Upper lobe of left lung (tissue), 6 donors: ENCODE data around the gene TMTC2. TPM values are rescaled to one million over a fixed set of nuclear protein-coding genes. Genes with fewer than 3 reads are reported as not detected.

Experiments used
- ATAC-seq, 2 donors: fragments of 200-7000 bp; cut with Tn5 transposase; one replicate each; pipeline ENCODE4 v1.9.1; 2022; ENCODE audit warnings: mild to moderate bottlenecking in 2 of 2, moderate library complexity in 2 of 2; ENCODE audit not compliant: low FRiP score in 2 of 2
- DNase-seq, 2 donors: peaks; one replicate each; pipeline ENCODE4 v3.0.0-alpha.2; 2019 to 2020
- H3K27ac ChIP-seq, 4 donors: fragments of 200-600 bp; sonication (generic); one replicate each; pipeline ENCODE4 v1.5.1; 2016 to 2019
- H3K27me3 ChIP-seq, 4 donors: fragments of 200-600 bp; sonication (generic); one replicate each; pipeline ENCODE4 v1.5.1; 2017 to 2019
- H3K36me3 ChIP-seq, 4 donors: fragments of 200-600 bp; sonication (generic); one replicate each; pipeline ENCODE4 v1.5.1; 2016 to 2019
- H3K4me1 ChIP-seq, 4 donors: fragments of 200-600 bp; sonication (generic); one replicate each; pipeline ENCODE4 v1.5.1; 2018 to 2019
- H3K4me3 ChIP-seq, 4 donors: fragments of 200-600 bp; sonication (generic); one replicate each; pipeline ENCODE4 v1.5.1; 2017 to 2019; ENCODE audit warnings: mild to moderate bottlenecking in 2 of 4, moderate library complexity in 1 of 4
- H3K9me3 ChIP-seq, 4 donors: fragments of 200-600 bp; sonication (generic); one replicate each; pipeline ENCODE4 v1.5.1; 2018 to 2019
- CTCF ChIP-seq, 6 experiments: fragments of 450-650 bp in 4 of 6; fragments of 200-600 bp in 2 of 6; sonication (generic) in 2 of 6; IDR thresholded peaks; one replicate each; pipeline ENCODE4 v1.5.1; 2016 to 2019; ENCODE audit warnings: antibody characterized with exemption in 6 of 6
- EP300 ChIP-seq, 4 donors: sonication (generic); formaldehyde crosslinking; IDR thresholded peaks; one replicate each; pipeline ENCODE4 v1.5.1; 2017; ENCODE audit warnings: antibody characterized with exemption in 4 of 4, control low read depth in 2 of 4
- POLR2A ChIP-seq, 4 donors: fragments of 450-650 bp; IDR thresholded peaks; one replicate each; pipeline ENCODE4 v1.5.1; 2016 to 2017; ENCODE audit warnings: antibody characterized with exemption in 4 of 4, mild to moderate bottlenecking in 2 of 4
- POLR2AphosphoS5 ChIP-seq, 2 donors: sonication (generic); formaldehyde crosslinking; IDR thresholded peaks; one replicate each; pipeline ENCODE4 v1.5.1; 2017; ENCODE audit warnings: antibody characterized with exemption in 2 of 2
- WGBS, 2 donors: methylation state at CpG; one replicate each; pipeline ENCODE4 v1.1.5; 2017 to 2018; 5-methylcytosine and 5-hydroxymethylcytosine counted together
- total RNA-seq, 6 donors: library from RNA; depleted of rRNA in 4 of 6; stranded (reverse); fragments of >200 nt in 4 of 6; gene quantifications; one replicate each; pipeline versions ENCODE4 v1.1.0 to v1.2.1, GENCODE V29; 2016 to 2021
- donor health status: DM: no; HTN: no; CAD: no; lungs with moderate emphysema.
- donor health status: DM: no; HTN: yes; CAD: no; lungs with severe emphysema.

The TMTC2 gene
- total RNA-seq, 6 donors from 2014 or later, result 21.2 to 37.7 (median 26.8) TPM

- ATAC-seq, result no peak
- H3K36me3 ChIP-seq, result no peaks in the 10 kb centered on the region
- H3K4me1 ChIP-seq, result no peaks in the 10 kb centered on the region
- DNase-seq, result no peak
- H3K27me3 ChIP-seq, result no peaks in the 10 kb centered on the region
- H3K9me3 ChIP-seq, result no peaks in the 10 kb centered on the region
- no peak overlapping the region for H3K4me3 ChIP-seq
- TF ChIP-seq CTCF (IDR thresholded peaks at IDR 0.05) (no peak), EP300 (IDR thresholded peaks at IDR 0.05) (no peak), POLR2AphosphoS5 (IDR thresholded peaks at IDR 0.05) (no peak), POLR2A (IDR thresholded peaks at IDR 0.05) (no peak)
- no peak overlapping the region for H3K27ac ChIP-seq
- WGBS, 2 donors, result 78 to 81% methylated on average over 1 of the region's 1 CpG
These were observed 358.0 kb downstream of the TMTC2 start for GRCh38 chr12:83044736-83045135.

GRCh38 chr12:83046019-83046418 is 359.3 kb downstream of the TMTC2 start:
- DNase-seq (no peak), ATAC-seq (no peak)
- Histone ChIP-seq H3K9me3 (no peaks in the 10 kb centered on the region), H3K36me3 (peaks cover 0 to under 1% (median 0%) of the 10 kb centered on the region in 4 donors), H3K4me1 (no peaks in the 10 kb centered on the region), H3K27ac (no peak overlapping the region), H3K4me3 (no peak overlapping the region), H3K27me3 (no peaks in the 10 kb centered on the region)
- WGBS, 2 donors, result 85 to 89% methylated on average over 5 of the region's 5 CpGs
- no peak for TF ChIP-seq POLR2A (IDR thresholded peaks at IDR 0.05)
- no peak for TF ChIP-seq EP300 (IDR thresholded peaks at IDR 0.05)
- TF ChIP-seq CTCF (IDR thresholded peaks at IDR 0.05), result no peak
- TF ChIP-seq POLR2AphosphoS5 (IDR thresholded peaks at IDR 0.05), result no peak

- Histone ChIP-seq H3K4me1 (no peaks in the 10 kb centered on the region), H3K27ac (no peak overlapping the region), H3K36me3 (peaks cover 0 to 4% (median 0%) of the 10 kb centered on the region in 4 donors), H3K27me3 (no peaks in the 10 kb centered on the region), H3K9me3 (no peaks in the 10 kb centered on the region), H3K4me3 (no peak overlapping the region)
- ATAC-seq (no peak), DNase-seq (no peak)
- TF ChIP-seq POLR2A (IDR thresholded peaks at IDR 0.05) (no peak), EP300 (IDR thresholded peaks at IDR 0.05) (no peak), POLR2AphosphoS5 (IDR thresholded peaks at IDR 0.05) (no peak), CTCF (IDR thresholded peaks at IDR 0.05) (no peak)
- WGBS, 2 donors, result 90 to 93% methylated on average over 5 of the region's 5 CpGs
These were observed 362.6 kb downstream of the TMTC2 start for GRCh38 chr12:83049306-83049705.

- no peak for TF ChIP-seq POLR2A (IDR thresholded peaks at IDR 0.05)
- Histone ChIP-seq H3K27me3 (no peaks in the 10 kb centered on the region), H3K36me3 (peaks cover 0 to 4% (median 0%) of the 10 kb centered on the region in 4 donors), H3K4me3 (no peak overlapping the region), H3K27ac (no peak overlapping the region), H3K4me1 (no peaks in the 10 kb centered on the region), H3K9me3 (no peaks in the 10 kb centered on the region)
- ATAC-seq (no peak), DNase-seq (no peak)
- WGBS, 2 donors, result 71 to 75% methylated on average over 4 of the region's 4 CpGs
These were observed 366.3 kb downstream of the TMTC2 start for GRCh38 chr12:83052890-83053541.

- ATAC-seq, result no peak
- TF ChIP-seq POLR2AphosphoS5 (IDR thresholded peaks at IDR 0.05) (no peak), EP300 (IDR thresholded peaks at IDR 0.05) (no peak), POLR2A (IDR thresholded peaks at IDR 0.05) (no peak), CTCF (IDR thresholded peaks at IDR 0.05) (no peak)
- Histone ChIP-seq H3K27me3 (no peaks in the 10 kb centered on the region), H3K4me3 (no peak overlapping the region), H3K27ac (no peak overlapping the region), H3K36me3 (no peaks in the 10 kb centered on the region), H3K4me1 (no peaks in the 10 kb centered on the region), H3K9me3 (no peaks in the 10 kb centered on the region)
- WGBS, 2 donors, result 50 to 69% methylated on average over 1 of the region's 1 CpG
- no peak for DNase-seq
These were observed 370.7 kb downstream of the TMTC2 start for GRCh38 chr12:83057436-83057835.
